Measurements from ENCODE around the gene CDKN1A.
"Not testable (repeated sequence)": the region's sequence is repeated elsewhere in the genome, so short reads cannot be mapped to it uniquely, and the experiment has no call there.

DNA sequence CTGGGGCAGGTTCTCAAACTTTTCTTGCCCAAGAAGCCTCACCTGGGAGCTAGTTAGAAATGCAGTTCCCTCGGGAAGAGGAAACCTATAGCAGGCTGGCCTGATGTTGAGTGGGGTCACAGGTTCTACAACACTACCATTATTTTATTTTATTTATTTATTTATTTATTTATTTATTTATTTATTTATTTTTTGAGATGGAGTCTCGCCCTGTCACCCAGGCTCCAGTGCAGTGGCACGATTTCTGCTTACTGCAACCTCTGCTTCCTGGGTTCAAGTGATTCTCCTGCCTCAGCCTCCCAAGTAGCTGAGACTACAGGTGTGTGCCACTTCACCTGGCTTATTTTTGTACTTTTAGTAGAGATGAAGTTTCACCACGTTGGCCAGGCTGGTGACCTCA, 45.5 kb downstream of the CDKN1A start:
- not testable (repeated sequence) for TF ChIP-seq EZH2 (IDR thresholded peaks at IDR 0.05; ENCODE audit: insufficient read depth, poor library complexity, severe bottlenecking); EZH2phosphoT487 (IDR thresholded peaks at IDR 0.05; ENCODE audit: insufficient read depth, low read depth)

Data from GM23248 (cell line).